Suprapubic skin (tissue), 4 donors: Measurements from ENCODE around the gene CDC20B. TPM values are rescaled to one million over a fixed set of nuclear protein-coding genes. Genes with fewer than 3 reads are reported as not detected.

ENCODE experiments used
- DNase-seq, 2 donors: peaks; one replicate each; pipeline ENCODE4 v3.0.0-alpha.2; 2019; ENCODE audit warnings: low spot score in 2 of 2
- H3K27ac ChIP-seq: fragments of 200-600 bp; sonication (generic); one replicate; pipeline ENCODE4 v1.5.1; 2019
- H3K27me3 ChIP-seq: fragments of 200-600 bp; sonication (generic); one replicate; pipeline ENCODE4 v1.5.1; 2019
- H3K36me3 ChIP-seq: fragments of 200-600 bp; sonication (generic); one replicate; pipeline ENCODE4 v1.5.1; 2019
- H3K4me1 ChIP-seq: fragments of 200-600 bp; sonication (generic); one replicate; pipeline ENCODE4 v1.5.1; 2019
- H3K4me3 ChIP-seq: fragments of 200-600 bp; sonication (generic); one replicate; pipeline ENCODE4 v1.5.1; 2019; ENCODE audit warnings: mild to moderate bottlenecking
- H3K9me3 ChIP-seq: fragments of 200-600 bp; sonication (generic); one replicate; pipeline ENCODE4 v1.5.1; 2019
- CTCF ChIP-seq, 2 donors: fragments of 200-600 bp in 1 of 2; fragments of 450-650 bp in 1 of 2; sonication (generic) in 1 of 2; IDR thresholded peaks; one replicate each; pipeline ENCODE4 v1.5.1; 2016 to 2019; ENCODE audit warnings: antibody characterized with exemption in 2 of 2, mild to moderate bottlenecking in 1 of 2, moderate library complexity in 1 of 2
- EP300 ChIP-seq: sonication (generic); formaldehyde crosslinking; IDR thresholded peaks from one replicate; pipeline ENCODE4 v1.6.1; 2017; ENCODE audit warnings: antibody characterized with exemption
- POLR2A ChIP-seq, 2 donors: fragments of 450-650 bp; IDR thresholded peaks; one replicate each; pipeline ENCODE4 v1.6.1; 2017; ENCODE audit warnings: antibody characterized with exemption in 2 of 2, mild to moderate bottlenecking in 2 of 2, moderate library complexity in 2 of 2
- POLR2AphosphoS5 ChIP-seq, 3 donors: sonication (generic); formaldehyde crosslinking; IDR thresholded peaks; one replicate each; pipeline ENCODE4 v1.6.1; 2017; ENCODE audit warnings: antibody characterized with exemption in 3 of 3
- WGBS: methylation state at CpG from one replicate; pipeline ENCODE4 v1.1.5; 2018; 5-methylcytosine and 5-hydroxymethylcytosine counted together
- total RNA-seq, 4 donors: library from RNA; depleted of rRNA; stranded (reverse); fragments of >200 nt; gene quantifications; one replicate each; pipeline ENCODE4 v1.1.0, GENCODE V29; 2016

Gene CDC20B
- total RNA-seq, 4 donors from 2014 or later = not detected

GRCh38 chr5:55136521-55136920, 36.5 kb downstream of the CDC20B start:
- H3K4me3 ChIP-seq = no peak overlapping the region
- WGBS = 66% methylated on average over 3 of the region's 3 CpGs
- DNase-seq = no peak
- H3K36me3 ChIP-seq = no peaks in the 10 kb centered on the region
- no peak overlapping the region for H3K27ac ChIP-seq
- H3K4me1 ChIP-seq = no peaks in the 10 kb centered on the region
- H3K9me3 ChIP-seq = no peaks in the 10 kb centered on the region
- TF ChIP-seq CTCF (IDR thresholded peaks at IDR 0.05) (no peak), EP300 (no peak), POLR2AphosphoS5 (IDR thresholded peaks at IDR 0.05) (no peak), POLR2A (IDR thresholded peaks at IDR 0.05) (no peak)
- H3K27me3 ChIP-seq = peaks cover 6% of the 10 kb centered on the region

DNA sequence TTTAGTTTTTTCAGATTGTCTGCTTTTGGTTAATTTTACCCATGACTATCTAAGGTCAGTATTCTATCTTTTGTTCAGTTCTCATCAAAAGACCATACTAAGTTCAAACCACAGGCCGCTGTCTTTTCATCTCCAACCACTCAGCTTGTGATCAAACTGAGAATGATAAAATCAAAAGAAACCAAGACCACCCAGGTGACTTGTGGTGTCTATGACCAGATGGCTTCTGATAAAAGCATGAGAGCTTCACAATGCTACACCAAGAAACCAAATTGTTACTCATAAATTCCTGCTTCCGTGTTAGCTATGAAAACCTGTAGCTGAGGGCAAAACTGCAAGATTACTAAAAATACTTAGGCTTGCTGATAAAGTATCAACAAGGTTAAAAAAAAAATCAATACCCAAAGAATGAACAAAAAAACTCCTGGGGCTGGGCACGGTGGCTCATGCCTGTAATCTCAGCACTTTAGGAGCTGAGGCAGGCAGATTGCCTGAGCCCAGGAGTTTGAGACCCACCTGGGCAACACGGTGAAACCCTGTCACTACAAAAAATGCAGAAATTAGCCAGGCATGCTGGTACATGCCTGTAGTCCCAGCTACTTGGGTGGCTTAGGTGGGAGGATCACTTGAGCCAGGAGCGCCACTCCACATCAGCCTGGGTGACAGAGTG, 38.8 kb downstream of the CDC20B start:
- no peak overlapping the region for H3K4me3 ChIP-seq
- peaks cover 6% of the 10 kb centered on the region for H3K27me3 ChIP-seq
- TF ChIP-seq POLR2AphosphoS5 (IDR thresholded peaks at IDR 0.05) (no peak), POLR2A (IDR thresholded peaks at IDR 0.05) (no peak), EP300 (no peak), CTCF (IDR thresholded peaks at IDR 0.05) (no peak)
- H3K36me3 ChIP-seq = no peaks in the 10 kb centered on the region
- no peaks in the 10 kb centered on the region for H3K9me3 ChIP-seq
- no peak overlapping the region for H3K27ac ChIP-seq
- DNase-seq = no peak
- WGBS = 59% methylated on average over 5 of the region's 5 CpGs
- H3K4me1 ChIP-seq = no peaks in the 10 kb centered on the region

DNA sequence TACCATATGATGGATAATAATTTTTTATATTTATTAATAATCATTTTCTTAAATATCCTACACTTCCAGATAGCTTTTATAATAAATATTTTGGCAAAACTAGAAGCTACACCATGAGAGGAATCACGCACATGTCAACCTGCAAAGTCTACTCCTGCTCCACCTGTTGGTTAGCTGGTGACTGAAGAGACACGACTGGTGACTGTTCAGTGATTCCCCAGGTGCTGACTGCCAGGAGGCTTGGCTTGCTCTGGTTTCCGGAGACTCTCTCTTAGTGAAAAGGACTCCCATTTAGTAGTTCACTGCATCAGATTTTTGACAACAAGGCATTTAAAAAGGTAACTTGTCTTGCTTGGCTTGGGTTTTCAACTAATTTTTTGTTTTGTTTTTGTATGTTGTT, 49.6 kb downstream of the CDC20B start:
- Histone ChIP-seq H3K27ac (no peak overlapping the region), H3K4me1 (no peaks in the 10 kb centered on the region), H3K36me3 (no peaks in the 10 kb centered on the region), H3K4me3 (no peak overlapping the region), H3K9me3 (no peaks in the 10 kb centered on the region), H3K27me3 (no peaks in the 10 kb centered on the region)
- TF ChIP-seq EP300 = no peak
- no peak for TF ChIP-seq CTCF (IDR thresholded peaks at IDR 0.05)
- TF ChIP-seq POLR2A (IDR thresholded peaks at IDR 0.05) = no peak
- no peak for TF ChIP-seq POLR2AphosphoS5 (IDR thresholded peaks at IDR 0.05)
- 68% methylated on average over 3 of the region's 3 CpGs for WGBS
- no peak for DNase-seq

GRCh38 chr5:55114061-55114460, 58.9 kb downstream of the CDC20B start:
- no peaks in the 10 kb centered on the region for H3K9me3 ChIP-seq
- H3K27ac ChIP-seq = no peak overlapping the region
- 72% methylated on average over 3 of the region's 3 CpGs for WGBS
- no peak overlapping the region for H3K4me3 ChIP-seq
- H3K27me3 ChIP-seq = peaks cover 4% of the 10 kb centered on the region
- H3K4me1 ChIP-seq = no peaks in the 10 kb centered on the region
- H3K36me3 ChIP-seq = no peaks in the 10 kb centered on the region
- DNase-seq = no peak
- no peak for TF ChIP-seq POLR2A (IDR thresholded peaks at IDR 0.05)
- TF ChIP-seq POLR2AphosphoS5 (IDR thresholded peaks at IDR 0.05) = no peak
- TF ChIP-seq EP300 = no peak
- TF ChIP-seq CTCF (IDR thresholded peaks at IDR 0.05) = no peak

- H3K36me3 ChIP-seq = no peaks in the 10 kb centered on the region
- no peaks in the 10 kb centered on the region for H3K4me1 ChIP-seq
- TF ChIP-seq POLR2A (IDR thresholded peaks at IDR 0.05) (no peak), EP300 (no peak), POLR2AphosphoS5 (IDR thresholded peaks at IDR 0.05) (no peak), CTCF (IDR thresholded peaks at IDR 0.05) (no peak)
- peaks cover 4% of the 10 kb centered on the region for H3K27me3 ChIP-seq
- DNase-seq = no peak
- no peak overlapping the region for H3K27ac ChIP-seq
- no peaks in the 10 kb centered on the region for H3K9me3 ChIP-seq
- H3K4me3 ChIP-seq = no peak overlapping the region
Observed at GRCh38 chr5:55113327-55113726, 59.6 kb downstream of the CDC20B start.
